HG02981 (cell line): ENCODE data around the gene ZNF532.

ENCODE experiments used
- ATAC-seq: cut with Tn5 transposase; IDR thresholded peaks from one replicate; pipeline ENCODE4 v1.9.1; 2021; ENCODE audit warnings: mild to moderate bottlenecking, moderate library complexity; ENCODE audit not compliant: unreplicated experiment

ZNF532 gene

GRCh38 chr18:58870130-58870529 is 5.5 kb downstream of the ZNF532 start:
- no peak for ATAC-seq

GRCh38 chr18:58870621-58871020 is 5.9 kb downstream of the ZNF532 start:
- no peak for ATAC-seq

- ATAC-seq: no peak
These were observed 7.1 kb downstream of the ZNF532 start for GRCh38 chr18:58871514-58872420.

- ATAC-seq: no peak
These were observed 14.0 kb downstream of the ZNF532 start for GRCh38 chr18:58878640-58879039.

- ATAC-seq: no peak
These were observed 16.8 kb downstream of the ZNF532 start for GRCh38 chr18:58881477-58881876.

GRCh38 chr18:58882044-58882443 is 17.4 kb downstream of the ZNF532 start:
- ATAC-seq: no peak

GRCh38 chr18:58882686-58883085 is 18.0 kb downstream of the ZNF532 start:
- no peak for ATAC-seq

- no peak for ATAC-seq
These were observed 20.0 kb downstream of the ZNF532 start for GRCh38 chr18:58884680-58885079.

GRCh38 chr18:58886431-58886830 is 21.8 kb downstream of the ZNF532 start:
- ATAC-seq: no peak

- ATAC-seq: peak; percentile 30
These were observed 22.4 kb downstream of the ZNF532 start for GRCh38 chr18:58886864-58887612.

GRCh38 chr18:58887613-58887963 is 22.9 kb downstream of the ZNF532 start:
- ATAC-seq: peak; percentile 55

- ATAC-seq: no peak
These were observed 27.1 kb downstream of the ZNF532 start for GRCh38 chr18:58891776-58892175.

GRCh38 chr18:58892488-58892887 is 27.8 kb downstream of the ZNF532 start:
- no peak for ATAC-seq

- ATAC-seq: no peak
These were observed 28.9 kb downstream of the ZNF532 start for GRCh38 chr18:58893388-58894099.

- no peak for ATAC-seq
These were observed 30.3 kb downstream of the ZNF532 start for GRCh38 chr18:58894930-58895329.

GRCh38 chr18:58895385-58895784 is 30.7 kb downstream of the ZNF532 start:
- no peak for ATAC-seq

GRCh38 chr18:58896268-58896667 is 31.6 kb downstream of the ZNF532 start:
- ATAC-seq: peak; percentile 86

GRCh38 chr18:58896734-58897508 is 32.2 kb downstream of the ZNF532 start:
- ATAC-seq: no peak

- ATAC-seq: no peak
These were observed 33.5 kb downstream of the ZNF532 start for GRCh38 chr18:58898010-58898799.
